Breast epithelium (tissue), 4 donors: ENCODE measurements around the gene CHI3L2. TPM values are rescaled to one million over a fixed set of nuclear protein-coding genes. Genes with fewer than 3 reads are reported as not detected.

ENCODE experiments used
- DNase-seq, 2 donors: peaks; one replicate each; pipeline ENCODE4 v3.0.0-alpha.2; 2019; ENCODE audit warnings: low spot score in 2 of 2
- H3K27ac ChIP-seq, 2 donors: fragments of 200-600 bp; sonication (generic) in 1 of 2; one replicate each; pipeline ENCODE4 v1.5.1; 2016 to 2019; ENCODE audit warnings: mild to moderate bottlenecking in 1 of 2
- H3K27me3 ChIP-seq, 2 donors: fragments of 200-600 bp; sonication (generic) in 1 of 2; one replicate each; pipeline versions ENCODE4 v1.5.1 to v1.6.0; 2017 to 2019; ENCODE audit warnings: control low read depth in 1 of 2, mild to moderate bottlenecking in 1 of 2
- H3K36me3 ChIP-seq: fragments of 200-600 bp; one replicate; pipeline ENCODE4 v1.5.1; 2019
- H3K4me1 ChIP-seq, 2 donors: fragments of 200-600 bp; sonication (generic); one replicate each; pipeline ENCODE4 v1.5.1; 2016 to 2019; ENCODE audit warnings: control low read depth in 1 of 2
- H3K4me3 ChIP-seq, 3 donors: fragments of 200-600 bp; sonication (generic); 1 replicate in 2 of 3; 2 replicates in 1 of 3; pipeline ENCODE4 v1.5.1; 2016 to 2019; ENCODE audit warnings: mild to moderate bottlenecking in 3 of 3, moderate library complexity in 2 of 3
- H3K9me3 ChIP-seq, 2 donors: fragments of 200-600 bp; sonication (generic) in 1 of 2; one replicate each; pipeline ENCODE4 v1.5.1; 2016 to 2019; ENCODE audit warnings: control low read depth in 1 of 2
- POLR2A ChIP-seq: fragments of 450-650 bp; IDR thresholded peaks from one replicate; pipeline ENCODE4 v1.6.1; 2016; ENCODE audit warnings: antibody characterized with exemption, mild to moderate bottlenecking, moderate library complexity
- POLR2AphosphoS5 ChIP-seq, 3 donors: sonication (generic); formaldehyde crosslinking; IDR thresholded peaks; one replicate each; pipeline ENCODE4 v1.6.1; 2017; ENCODE audit warnings: antibody characterized with exemption in 3 of 3
- intact Hi-C: fragments of 100-400 bp; cut with DNase I; formaldehyde crosslinking; loops from one replicate; pipeline ENCODE4 v1.15.1; 2023; ENCODE audit warnings: low total_unique reads
- total RNA-seq, 3 donors: library from RNA; depleted of rRNA; stranded (reverse); fragments of >200 nt; gene quantifications; one replicate each; pipeline ENCODE4 v1.1.0, GENCODE V29; 2016
- TF ChIP-seq, protein P1 (sequence below), 3 donors: fragments of 450-650 bp; IDR thresholded peaks; one replicate each; pipeline ENCODE4 v1.5.1; 2016 to 2017; ENCODE audit warnings: antibody characterized with exemption in 3 of 3, mild to moderate bottlenecking in 3 of 3, moderate library complexity in 3 of 3

Gene CHI3L2
- total RNA-seq, 3 donors from 2014 or later: 9.5 to 22.0 (median 14.1) TPM

- intact Hi-C loops: loop anchor here (5.0 kb wide), 1 partner anchor 541 kb away; the partner anchor contains the start of gene DDX20
- TF ChIP-seq POLR2AphosphoS5 (IDR thresholded peaks at IDR 0.05) (no peak), POLR2A (no peak)
- TF ChIP-seq, protein P1, sequence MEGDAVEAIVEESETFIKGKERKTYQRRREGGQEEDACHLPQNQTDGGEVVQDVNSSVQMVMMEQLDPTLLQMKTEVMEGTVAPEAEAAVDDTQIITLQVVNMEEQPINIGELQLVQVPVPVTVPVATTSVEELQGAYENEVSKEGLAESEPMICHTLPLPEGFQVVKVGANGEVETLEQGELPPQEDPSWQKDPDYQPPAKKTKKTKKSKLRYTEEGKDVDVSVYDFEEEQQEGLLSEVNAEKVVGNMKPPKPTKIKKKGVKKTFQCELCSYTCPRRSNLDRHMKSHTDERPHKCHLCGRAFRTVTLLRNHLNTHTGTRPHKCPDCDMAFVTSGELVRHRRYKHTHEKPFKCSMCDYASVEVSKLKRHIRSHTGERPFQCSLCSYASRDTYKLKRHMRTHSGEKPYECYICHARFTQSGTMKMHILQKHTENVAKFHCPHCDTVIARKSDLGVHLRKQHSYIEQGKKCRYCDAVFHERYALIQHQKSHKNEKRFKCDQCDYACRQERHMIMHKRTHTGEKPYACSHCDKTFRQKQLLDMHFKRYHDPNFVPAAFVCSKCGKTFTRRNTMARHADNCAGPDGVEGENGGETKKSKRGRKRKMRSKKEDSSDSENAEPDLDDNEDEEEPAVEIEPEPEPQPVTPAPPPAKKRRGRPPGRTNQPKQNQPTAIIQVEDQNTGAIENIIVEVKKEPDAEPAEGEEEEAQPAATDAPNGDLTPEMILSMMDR (IDR thresholded peaks at IDR 0.05): no peak
- Histone ChIP-seq H3K36me3 (no peaks in the 10 kb centered on the region), H3K27ac (no peak overlapping the region), H3K27me3 (no peaks in the 10 kb centered on the region), H3K4me1 (no peaks in the 10 kb centered on the region), H3K4me3 (no peak overlapping the region), H3K9me3 (no peaks in the 10 kb centered on the region)
- no peak for DNase-seq
Observed at GRCh38 chr1:111216751-111217150, 10.8 kb upstream of the CHI3L2 start.

DNA sequence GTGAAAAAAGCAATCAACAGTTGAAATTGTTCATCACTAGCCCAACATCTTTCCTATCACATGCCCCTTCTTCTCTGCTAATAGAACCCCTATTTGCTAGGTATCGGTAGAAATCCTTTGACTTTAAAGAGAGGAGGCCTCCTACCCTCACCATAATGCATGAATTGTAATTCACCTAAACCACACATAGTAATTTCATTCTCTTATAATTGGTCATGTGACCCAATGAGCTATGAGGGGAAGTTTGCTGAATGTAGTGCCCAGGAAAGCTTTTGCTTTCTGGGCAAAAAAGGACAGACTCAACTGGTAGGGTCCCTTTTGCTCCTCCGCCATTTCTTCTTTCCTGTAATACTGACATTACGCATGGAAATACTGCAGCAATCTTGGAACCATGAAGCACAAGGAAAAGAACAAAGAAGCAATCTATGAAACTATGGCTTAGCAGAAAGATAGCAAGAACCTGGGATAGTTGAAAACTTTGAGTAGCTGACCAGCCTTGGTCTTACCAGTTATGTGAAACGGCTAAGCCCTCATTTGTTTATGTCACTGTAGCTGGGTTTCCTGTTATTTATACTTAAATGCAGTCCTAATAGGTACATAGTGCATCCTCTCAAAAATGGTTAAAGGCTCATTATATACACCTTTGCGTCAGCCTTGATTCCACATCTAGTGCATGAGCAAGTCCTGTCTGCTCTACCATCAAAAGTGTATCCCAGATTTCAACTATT lies 10.2 kb upstream of the CHI3L2 start:
- TF ChIP-seq, protein P1 (IDR thresholded peaks at IDR 0.05): no peak
- TF ChIP-seq POLR2AphosphoS5 (IDR thresholded peaks at IDR 0.05) (no peak), POLR2A (no peak)
- Histone ChIP-seq H3K36me3 (no peaks in the 10 kb centered on the region), H3K27me3 (no peaks in the 10 kb centered on the region), H3K4me3 (no peak overlapping the region), H3K27ac (no peak overlapping the region), H3K9me3 (no peaks in the 10 kb centered on the region), H3K4me1 (no peaks in the 10 kb centered on the region)
- no peak for DNase-seq
- intact Hi-C loops: loop anchor here (5.0 kb wide), 1 partner anchor 540 kb away; the partner anchor contains the start of gene DDX20

DNA sequence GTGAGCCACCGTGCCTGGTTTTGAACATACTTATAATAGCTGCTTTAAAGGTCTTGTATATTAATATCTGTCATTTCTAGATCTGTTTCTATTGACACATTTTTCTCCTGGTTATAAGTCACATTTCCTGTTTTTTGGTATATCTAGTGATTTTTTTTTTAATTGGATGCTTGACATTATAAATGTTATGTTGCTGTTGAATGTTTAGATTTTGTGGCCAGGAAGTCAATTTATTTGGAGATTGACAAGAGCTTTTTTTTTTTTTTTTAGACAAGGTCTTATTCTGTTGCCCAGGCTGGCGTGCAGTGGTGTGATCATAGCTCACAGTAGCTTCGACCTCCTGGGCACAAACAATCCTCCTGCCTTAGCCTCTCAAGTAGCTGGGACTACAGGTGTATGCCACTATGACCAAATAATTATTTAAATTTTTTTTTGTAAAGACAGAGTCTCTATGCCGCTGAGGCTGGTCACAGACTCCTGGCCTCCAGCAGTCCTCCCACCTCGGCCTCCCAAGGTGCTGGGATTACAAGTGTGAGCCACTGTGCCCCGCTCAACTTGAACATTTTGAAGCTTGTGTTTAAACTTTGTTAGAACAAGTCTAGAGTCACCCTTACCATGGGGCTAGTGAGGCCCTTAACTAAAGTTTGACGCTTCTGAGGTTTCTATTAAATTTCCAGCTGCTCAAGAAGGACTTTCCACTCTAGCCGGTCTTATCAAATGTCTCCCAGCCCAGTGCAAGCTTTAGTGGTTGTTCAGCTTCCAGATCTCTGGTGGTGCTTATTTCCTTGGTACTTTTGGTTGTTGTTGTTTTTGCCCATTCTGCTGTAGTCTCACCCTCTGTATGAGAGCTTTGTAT lies 8.6 kb upstream of the CHI3L2 start:
- Histone ChIP-seq H3K27me3 (no peaks in the 10 kb centered on the region), H3K27ac (no peak overlapping the region), H3K4me3 (no peak overlapping the region), H3K4me1 (no peaks in the 10 kb centered on the region), H3K9me3 (no peaks in the 10 kb centered on the region), H3K36me3 (no peaks in the 10 kb centered on the region)
- intact Hi-C loops: loop anchor here (5.0 kb wide), 1 partner anchor 538 kb away; the partner anchor contains the start of gene DDX20
- TF ChIP-seq POLR2A (no peak), POLR2AphosphoS5 (IDR thresholded peaks at IDR 0.05) (no peak)
- TF ChIP-seq, protein P1 (IDR thresholded peaks at IDR 0.05): no peak
- no peak for DNase-seq

DNA sequence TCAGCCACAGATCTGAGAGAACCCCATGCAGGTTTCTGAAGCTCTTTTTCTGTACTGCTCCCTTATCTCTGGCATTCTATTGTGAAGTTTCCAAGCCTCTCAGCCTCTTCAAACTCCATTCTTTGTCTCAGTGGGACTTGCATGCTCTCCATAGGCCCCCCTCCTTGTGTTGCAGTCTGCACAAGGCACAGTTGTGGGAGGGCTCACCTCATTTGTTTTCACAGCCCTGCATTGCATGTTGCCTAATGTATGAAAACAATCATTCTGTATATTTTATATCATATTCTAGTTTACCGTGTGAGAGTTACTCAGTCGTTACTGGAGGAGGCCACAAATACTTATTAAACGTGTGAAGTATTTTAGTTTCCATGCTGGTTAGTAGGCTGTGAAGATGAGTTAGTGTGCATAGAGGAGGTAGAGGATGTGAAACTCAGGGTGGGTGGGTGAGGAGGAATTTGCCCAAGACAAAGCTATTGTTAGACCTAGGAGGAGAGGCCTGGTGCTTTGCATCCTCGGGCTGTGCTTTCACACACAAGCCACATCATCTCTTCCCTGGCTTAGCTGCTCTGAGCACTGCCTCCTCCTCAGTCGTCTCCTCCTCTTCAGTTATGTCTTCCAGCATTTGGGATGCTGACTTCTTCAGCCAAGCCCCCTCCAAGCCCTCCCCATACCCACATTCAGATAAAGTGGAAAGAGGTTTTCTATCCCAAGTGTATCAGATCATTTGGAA lies 7.8 kb upstream of the CHI3L2 start:
- no peaks in the 10 kb centered on the region for H3K4me1 ChIP-seq
- TF ChIP-seq POLR2AphosphoS5 (IDR thresholded peaks at IDR 0.05) (no peak), POLR2A (no peak)
- TF ChIP-seq, protein P1 (IDR thresholded peaks at IDR 0.05): no peak
- no peaks in the 10 kb centered on the region for H3K27me3 ChIP-seq

More for the DNA sequence above, 7.8 kb upstream of the CHI3L2 start:
- Histone ChIP-seq H3K4me3 (no peak overlapping the region), H3K27ac (no peak overlapping the region), H3K36me3 (no peaks in the 10 kb centered on the region), H3K9me3 (no peaks in the 10 kb centered on the region)
- DNase-seq: no peak
- intact Hi-C loops: loop anchor here (5.0 kb wide), 1 partner anchor 538 kb away; the partner anchor contains the start of gene DDX20
